ENCODE results near the gene PPP1R14C. TPM values are rescaled to one million over a fixed set of nuclear protein-coding genes. Genes with fewer than 3 reads are reported as not detected.
A peak's percentile ranks its signal among the peaks of the same experiment; 100 is the strongest.

The PPP1R14C gene
- 1 to 10 TPM in 1 of 2 donors, under 1 TPM in 1; 0.95 to 1.3 TPM for total RNA-seq

DNA sequence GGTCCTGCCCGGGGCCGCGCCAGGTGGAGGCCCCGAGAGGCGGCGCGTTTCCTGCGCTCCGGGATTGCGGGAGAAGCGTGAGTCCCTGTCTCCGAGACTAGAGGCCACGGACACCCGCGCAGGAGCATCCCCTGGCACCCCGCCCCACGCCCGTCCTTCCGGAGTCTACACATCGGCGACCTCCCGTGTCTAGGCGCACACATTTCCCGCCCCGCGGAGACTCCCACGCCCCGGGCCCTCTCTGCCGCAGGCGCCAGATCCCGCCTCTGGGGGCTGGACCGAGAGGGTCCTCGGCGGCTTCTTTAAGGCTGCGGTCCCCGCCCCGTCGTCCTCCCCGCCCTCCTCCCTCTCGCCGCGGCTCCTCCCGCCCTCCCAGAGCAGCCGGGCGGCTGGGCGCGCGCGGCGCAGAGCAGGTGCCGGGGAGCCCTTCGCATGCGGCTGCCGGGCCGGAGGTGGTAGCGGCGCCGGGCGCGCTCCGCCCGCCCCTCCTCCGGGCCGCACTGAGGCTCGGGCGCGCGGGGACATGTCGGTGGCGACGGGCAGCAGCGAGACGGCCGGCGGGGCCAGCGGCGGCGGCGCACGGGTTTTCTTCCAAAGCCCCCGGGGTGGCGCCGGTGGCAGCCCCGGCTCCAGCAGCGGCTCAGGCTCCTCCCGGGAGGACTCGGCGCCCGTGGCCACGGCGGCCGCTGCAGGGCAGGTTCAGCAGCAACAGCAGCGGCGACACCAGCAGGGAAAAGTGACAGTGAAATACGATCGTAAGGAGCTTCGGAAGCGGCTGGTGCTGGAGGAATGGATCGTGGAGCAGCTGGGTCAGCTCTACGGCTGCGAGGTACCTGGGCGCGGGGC, at the start of gene PPP1R14C:
TSS of gene PPP1R14C (plus strand) at position 375 of the 846 bp plus-strand sequence. CDS start at position 524, 149 bp downstream.
- H3K27ac ChIP-seq, result no peak within 1 kb of the TSS
- DNase-seq (ENCODE audit: low spot score), result no peak
- peaks cover 11% of the 10 kb centered on the region for H3K27me3 ChIP-seq (replicated peaks; ENCODE audit: insufficient read depth)
- no peak for ATAC-seq (ENCODE audit: insufficient number of reproducible peaks, low FRiP score, low read depth)
- no peaks in the 10 kb centered on the region for H3K36me3 ChIP-seq
- no peaks in the 10 kb centered on the region for H3K9me3 ChIP-seq
- TF ChIP-seq, protein P1, sequence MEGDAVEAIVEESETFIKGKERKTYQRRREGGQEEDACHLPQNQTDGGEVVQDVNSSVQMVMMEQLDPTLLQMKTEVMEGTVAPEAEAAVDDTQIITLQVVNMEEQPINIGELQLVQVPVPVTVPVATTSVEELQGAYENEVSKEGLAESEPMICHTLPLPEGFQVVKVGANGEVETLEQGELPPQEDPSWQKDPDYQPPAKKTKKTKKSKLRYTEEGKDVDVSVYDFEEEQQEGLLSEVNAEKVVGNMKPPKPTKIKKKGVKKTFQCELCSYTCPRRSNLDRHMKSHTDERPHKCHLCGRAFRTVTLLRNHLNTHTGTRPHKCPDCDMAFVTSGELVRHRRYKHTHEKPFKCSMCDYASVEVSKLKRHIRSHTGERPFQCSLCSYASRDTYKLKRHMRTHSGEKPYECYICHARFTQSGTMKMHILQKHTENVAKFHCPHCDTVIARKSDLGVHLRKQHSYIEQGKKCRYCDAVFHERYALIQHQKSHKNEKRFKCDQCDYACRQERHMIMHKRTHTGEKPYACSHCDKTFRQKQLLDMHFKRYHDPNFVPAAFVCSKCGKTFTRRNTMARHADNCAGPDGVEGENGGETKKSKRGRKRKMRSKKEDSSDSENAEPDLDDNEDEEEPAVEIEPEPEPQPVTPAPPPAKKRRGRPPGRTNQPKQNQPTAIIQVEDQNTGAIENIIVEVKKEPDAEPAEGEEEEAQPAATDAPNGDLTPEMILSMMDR (IDR thresholded peaks at IDR 0.05), result no peak
- peaks cover 10 to 25% of the 10 kb centered on the region in 2 donors for H3K4me1 ChIP-seq (ENCODE audit: control insufficient read depth in 1 of 2, low read depth in 2 of 2)
- peak within 1 kb of the TSS; percentile 69 for H3K4me3 ChIP-seq

DNA sequence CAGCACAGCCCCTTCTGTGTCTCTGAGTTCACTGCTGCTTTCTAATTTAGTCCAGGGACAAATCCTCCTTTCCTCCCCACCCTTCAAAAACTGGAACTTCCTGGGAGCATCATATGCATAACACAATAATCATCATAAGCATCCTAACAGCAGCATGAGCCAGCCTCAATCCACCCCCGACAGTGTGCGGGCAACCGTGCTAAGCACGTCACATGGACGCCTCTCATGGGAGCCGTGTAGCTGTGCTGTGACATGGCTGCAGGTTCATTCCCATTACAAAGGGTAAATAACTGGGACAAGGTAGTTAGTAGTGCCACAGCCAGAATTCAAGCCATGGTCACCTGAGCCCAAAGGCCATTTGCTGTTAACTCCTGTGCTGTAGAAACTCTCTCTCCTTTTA, 49.4 kb upstream of the PPP1R14C start:
- Histone ChIP-seq H3K9me3 (no peaks in the 10 kb centered on the region), H3K4me3 (no peak overlapping the region), H3K27me3 (replicated peaks; ENCODE audit: insufficient read depth) (no peaks in the 10 kb centered on the region), H3K4me1 (ENCODE audit: control insufficient read depth in 1 of 2, low read depth in 2 of 2) (no peaks in the 10 kb centered on the region), H3K36me3 (no peaks in the 10 kb centered on the region), H3K27ac (no peak overlapping the region)
- ATAC-seq (ENCODE audit: insufficient number of reproducible peaks, low FRiP score, low read depth), result no peak
- no peak for DNase-seq (ENCODE audit: low spot score)
- TF ChIP-seq, protein P1 (IDR thresholded peaks at IDR 0.05), result no peak

GRCh38 chr6:150098155-150098554, 44.7 kb upstream of the PPP1R14C start:
- Histone ChIP-seq H3K4me3 (no peak overlapping the region), H3K27ac (no peak overlapping the region), H3K4me1 (ENCODE audit: control insufficient read depth in 1 of 2, low read depth in 2 of 2) (no peaks in the 10 kb centered on the region), H3K36me3 (no peaks in the 10 kb centered on the region), H3K9me3 (no peaks in the 10 kb centered on the region), H3K27me3 (replicated peaks; ENCODE audit: insufficient read depth) (no peaks in the 10 kb centered on the region)
- ATAC-seq (ENCODE audit: insufficient number of reproducible peaks, low FRiP score, low read depth) (no peak), DNase-seq (ENCODE audit: low spot score) (no peak)
- TF ChIP-seq, protein P1 (IDR thresholded peaks at IDR 0.05), result no peak

DNA sequence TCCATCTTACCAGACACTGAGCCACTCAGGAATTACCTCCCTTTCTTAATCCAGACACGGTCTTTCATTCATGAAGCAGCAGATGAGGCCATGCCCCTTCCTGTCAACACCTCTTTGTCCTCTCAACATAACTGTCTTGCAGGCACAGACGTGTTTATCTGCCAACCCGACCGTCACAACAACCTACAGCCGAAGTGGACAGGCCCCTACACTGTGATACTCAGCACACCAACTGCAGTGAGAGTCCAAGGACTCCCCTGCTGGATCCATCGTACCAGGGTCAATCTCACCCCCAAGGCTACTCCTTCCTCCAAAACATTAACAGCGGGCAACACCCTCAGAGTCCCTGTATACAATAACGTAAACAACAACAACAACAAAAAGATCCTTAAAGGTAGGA, 43.3 kb upstream of the PPP1R14C start:
- Histone ChIP-seq H3K4me3 (no peak overlapping the region), H3K36me3 (no peaks in the 10 kb centered on the region), H3K4me1 (ENCODE audit: control insufficient read depth in 1 of 2, low read depth in 2 of 2) (no peaks in the 10 kb centered on the region), H3K9me3 (no peaks in the 10 kb centered on the region), H3K27me3 (replicated peaks; ENCODE audit: insufficient read depth) (no peaks in the 10 kb centered on the region), H3K27ac (no peak overlapping the region)
- DNase-seq (ENCODE audit: low spot score) (no peak), ATAC-seq (ENCODE audit: insufficient number of reproducible peaks, low FRiP score, low read depth) (no peak)
- TF ChIP-seq, protein P1 (IDR thresholded peaks at IDR 0.05), result no peak

- H3K4me3 ChIP-seq, result no peak overlapping the region
- no peak for DNase-seq (ENCODE audit: low spot score)
These were observed 42.9 kb upstream of the PPP1R14C start for GRCh38 chr6:150099953-150100352.

More at GRCh38 chr6:150099953-150100352, 42.9 kb upstream of the PPP1R14C start:
- Histone ChIP-seq H3K4me1 (ENCODE audit: control insufficient read depth in 1 of 2, low read depth in 2 of 2) (no peaks in the 10 kb centered on the region), H3K36me3 (no peaks in the 10 kb centered on the region), H3K9me3 (no peaks in the 10 kb centered on the region), H3K27me3 (replicated peaks; ENCODE audit: insufficient read depth) (no peaks in the 10 kb centered on the region), H3K27ac (no peak overlapping the region)
- TF ChIP-seq, protein P1 (IDR thresholded peaks at IDR 0.05), result no peak
- ATAC-seq (ENCODE audit: insufficient number of reproducible peaks, low FRiP score, low read depth), result no peak

All from thoracic aorta (tissue), 2 donors.